GM12874 (cell line): ENCODE data around the gene GCK.

Source experiments
- TF ChIP-seq, protein P1 (sequence below): IDR thresholded peaks from 2 replicates; pipeline ENCODE4 v1.5.1; 2011; ENCODE audit warnings: low read depth, mild to moderate bottlenecking, control low read depth, low read length, moderate library complexity; ENCODE audit not compliant: insufficient read depth

GCK gene

DNA sequence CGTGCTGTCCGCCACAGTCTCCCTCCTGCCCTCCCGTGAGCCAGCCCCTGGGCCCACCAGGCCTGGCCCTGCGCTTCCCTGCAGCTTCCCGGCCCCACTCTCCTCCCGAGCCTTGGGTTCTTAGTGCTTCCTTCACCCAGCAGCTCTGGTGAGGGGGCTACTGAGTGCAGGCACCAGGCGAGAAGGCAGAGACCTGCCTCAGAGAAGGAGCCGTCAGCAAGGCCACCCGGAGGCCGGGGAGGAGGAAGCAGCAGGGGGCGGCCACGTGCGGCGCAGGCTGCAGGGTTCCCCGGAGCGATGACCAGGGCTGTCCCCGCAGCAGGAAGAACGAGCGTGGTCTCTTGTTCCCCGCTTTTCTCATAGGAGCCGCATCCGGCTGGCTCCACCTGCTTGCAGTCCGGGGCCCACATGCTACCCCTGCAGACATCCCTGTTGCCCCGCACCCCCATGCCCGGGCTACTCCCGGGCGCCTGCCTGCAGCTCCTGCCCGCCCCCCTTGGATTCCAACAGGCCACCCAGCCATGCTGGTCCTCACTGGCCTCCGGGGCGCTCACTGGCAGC lies 32.1 kb upstream of the GCK start:
- TF ChIP-seq, protein P1, sequence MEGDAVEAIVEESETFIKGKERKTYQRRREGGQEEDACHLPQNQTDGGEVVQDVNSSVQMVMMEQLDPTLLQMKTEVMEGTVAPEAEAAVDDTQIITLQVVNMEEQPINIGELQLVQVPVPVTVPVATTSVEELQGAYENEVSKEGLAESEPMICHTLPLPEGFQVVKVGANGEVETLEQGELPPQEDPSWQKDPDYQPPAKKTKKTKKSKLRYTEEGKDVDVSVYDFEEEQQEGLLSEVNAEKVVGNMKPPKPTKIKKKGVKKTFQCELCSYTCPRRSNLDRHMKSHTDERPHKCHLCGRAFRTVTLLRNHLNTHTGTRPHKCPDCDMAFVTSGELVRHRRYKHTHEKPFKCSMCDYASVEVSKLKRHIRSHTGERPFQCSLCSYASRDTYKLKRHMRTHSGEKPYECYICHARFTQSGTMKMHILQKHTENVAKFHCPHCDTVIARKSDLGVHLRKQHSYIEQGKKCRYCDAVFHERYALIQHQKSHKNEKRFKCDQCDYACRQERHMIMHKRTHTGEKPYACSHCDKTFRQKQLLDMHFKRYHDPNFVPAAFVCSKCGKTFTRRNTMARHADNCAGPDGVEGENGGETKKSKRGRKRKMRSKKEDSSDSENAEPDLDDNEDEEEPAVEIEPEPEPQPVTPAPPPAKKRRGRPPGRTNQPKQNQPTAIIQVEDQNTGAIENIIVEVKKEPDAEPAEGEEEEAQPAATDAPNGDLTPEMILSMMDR: no peak

DNA sequence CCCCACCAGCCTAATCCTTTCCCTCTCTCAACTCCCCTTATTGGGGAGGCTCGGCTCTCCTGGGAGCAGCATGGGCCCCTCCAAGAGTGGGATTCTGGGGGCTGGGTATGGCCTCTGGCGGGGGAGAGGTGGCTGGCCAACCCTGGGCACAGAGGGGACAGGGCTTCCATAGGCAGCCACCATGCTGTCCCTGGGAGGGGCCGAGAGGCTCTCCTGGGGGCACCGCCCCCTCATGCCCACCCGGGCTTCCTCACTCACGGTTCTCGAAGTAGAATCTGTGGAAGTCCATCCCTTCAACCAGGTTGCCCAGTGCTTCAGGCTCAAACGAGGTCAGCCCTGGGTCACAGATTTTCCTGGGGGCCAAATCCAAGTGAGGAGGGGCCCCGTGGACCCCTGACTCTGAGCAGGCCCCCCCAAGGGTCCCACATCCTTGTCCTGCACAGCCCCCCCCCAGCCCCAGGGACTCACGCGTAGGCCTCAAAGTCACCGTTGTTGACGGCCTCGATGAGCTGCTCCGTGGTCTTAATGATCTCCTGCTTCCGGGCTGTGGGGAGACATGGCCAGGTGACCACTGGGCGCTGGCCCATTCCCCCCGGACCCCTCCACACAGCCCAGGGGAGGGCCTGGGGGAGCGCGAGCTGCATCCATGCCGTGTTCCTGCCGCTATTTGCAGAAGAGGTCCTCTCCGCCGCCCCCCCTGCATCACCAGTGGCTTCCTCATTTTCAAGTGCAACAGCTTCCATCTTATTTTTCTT lies 31.3 kb upstream of the GCK start:
- TF ChIP-seq, protein P1: no peak

DNA sequence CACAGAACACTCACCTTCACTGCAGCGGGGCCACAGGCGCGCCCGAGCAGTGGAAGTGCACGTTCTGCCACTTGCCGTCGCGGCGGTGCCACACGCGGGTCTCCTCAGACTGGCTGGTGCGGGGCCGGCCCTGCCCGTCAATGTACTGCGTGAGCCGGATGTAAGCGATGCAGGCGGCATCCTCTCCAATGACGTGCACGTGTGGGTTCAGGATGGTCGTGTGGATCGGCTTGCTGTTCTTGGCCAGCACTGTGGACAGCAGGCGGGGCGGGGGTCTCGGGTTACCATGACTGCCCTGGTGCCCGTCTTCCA lies 30.8 kb upstream of the GCK start:
- TF ChIP-seq, protein P1: no peak

DNA sequence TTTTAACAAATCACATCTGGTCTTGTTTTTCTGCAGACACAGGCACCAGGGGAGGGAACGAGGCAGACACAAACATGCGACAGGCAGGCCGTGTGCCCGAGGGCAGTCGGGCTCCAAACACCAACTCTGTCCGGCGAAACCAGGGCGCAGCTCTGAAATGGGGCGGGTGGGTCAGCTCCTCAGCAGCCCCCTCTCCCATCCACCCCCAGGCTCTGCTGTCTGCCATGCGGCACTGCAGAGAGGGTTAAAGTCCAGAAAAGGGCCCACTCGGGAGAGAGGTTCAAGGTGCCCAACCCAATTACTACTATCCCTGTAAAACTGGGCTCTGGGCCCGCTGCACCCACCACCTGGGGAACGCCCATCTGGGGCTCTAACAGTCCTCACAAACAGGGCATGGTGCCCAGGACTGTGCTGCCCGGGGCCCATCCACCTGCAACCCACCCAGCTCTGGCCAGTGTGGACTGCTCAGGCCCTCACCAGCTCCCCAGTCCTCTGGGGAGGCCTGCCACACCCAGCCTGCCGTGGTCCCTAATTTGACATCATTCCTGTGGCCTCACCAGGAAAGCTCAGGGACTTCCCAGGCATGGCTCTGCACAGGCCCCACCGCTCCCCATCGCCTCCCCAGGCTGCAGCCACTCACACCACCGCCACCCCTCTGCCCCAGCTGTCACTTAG lies 30.3 kb upstream of the GCK start:
- TF ChIP-seq, protein P1: no peak

DNA sequence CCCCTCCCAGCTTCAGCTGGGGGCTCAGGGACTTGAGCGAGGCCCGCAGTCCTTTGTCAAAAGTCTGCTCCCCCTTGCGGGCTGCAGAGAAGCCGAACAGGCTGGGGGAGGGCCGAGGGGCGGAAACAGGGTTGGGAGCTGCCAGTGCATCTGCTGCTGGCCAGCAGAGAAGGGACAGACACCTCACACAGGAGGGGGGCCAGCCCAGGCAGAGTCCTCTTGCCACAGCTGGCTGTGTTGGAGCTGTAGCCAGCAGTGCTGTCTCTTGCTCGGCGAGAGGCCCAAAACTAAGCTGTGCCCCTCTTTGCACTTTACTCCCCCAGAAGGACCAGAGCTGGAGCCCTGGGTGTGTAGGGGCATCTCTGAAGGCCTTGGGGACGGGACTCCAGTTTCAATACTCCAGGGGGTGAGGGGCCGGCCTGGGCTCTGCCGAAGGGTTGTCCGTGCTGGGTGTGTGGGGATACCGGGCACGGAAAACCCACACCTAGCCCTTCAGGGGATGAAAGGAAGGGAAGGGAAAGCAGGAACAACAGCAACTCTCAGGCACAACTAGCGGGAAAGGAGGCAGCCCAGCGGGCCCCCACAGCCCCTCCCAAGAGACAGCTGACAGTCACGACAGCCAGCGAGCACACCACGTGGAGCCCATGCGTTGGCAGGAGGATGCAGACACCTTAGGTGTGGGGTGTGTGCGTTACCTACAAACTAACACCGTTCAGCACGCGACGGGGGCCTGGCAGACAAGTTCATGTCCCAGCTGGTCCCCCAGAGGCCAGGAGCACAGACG lies 29.4 kb upstream of the GCK start:
- TF ChIP-seq, protein P1: no peak

DNA sequence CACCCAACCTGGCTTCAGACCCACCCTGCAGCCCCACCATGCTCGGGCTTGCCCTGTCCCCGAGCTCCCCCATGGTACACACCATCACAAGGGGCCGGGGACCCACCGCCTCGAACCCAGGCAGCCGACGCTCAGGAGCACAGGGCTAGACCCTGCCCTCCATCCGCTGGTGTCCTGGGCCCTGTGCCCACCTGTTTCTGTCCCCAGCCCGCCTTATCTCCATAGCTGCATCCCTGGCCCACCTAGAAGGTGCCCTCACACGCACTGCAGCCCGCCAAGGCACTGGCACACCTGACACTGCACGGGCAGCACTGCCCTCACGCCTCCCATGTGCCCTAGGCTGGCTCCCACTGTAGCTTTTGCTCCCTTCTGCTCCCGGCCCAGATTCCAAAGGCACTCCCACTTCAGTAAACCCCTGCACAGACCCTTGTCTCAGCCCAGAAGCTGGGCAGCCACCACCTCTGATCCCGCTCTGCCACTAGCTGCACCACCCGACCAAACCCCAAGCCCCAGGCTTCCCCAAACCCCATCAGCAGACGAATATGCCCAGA lies 28.7 kb upstream of the GCK start:
- TF ChIP-seq, protein P1: no peak

DNA sequence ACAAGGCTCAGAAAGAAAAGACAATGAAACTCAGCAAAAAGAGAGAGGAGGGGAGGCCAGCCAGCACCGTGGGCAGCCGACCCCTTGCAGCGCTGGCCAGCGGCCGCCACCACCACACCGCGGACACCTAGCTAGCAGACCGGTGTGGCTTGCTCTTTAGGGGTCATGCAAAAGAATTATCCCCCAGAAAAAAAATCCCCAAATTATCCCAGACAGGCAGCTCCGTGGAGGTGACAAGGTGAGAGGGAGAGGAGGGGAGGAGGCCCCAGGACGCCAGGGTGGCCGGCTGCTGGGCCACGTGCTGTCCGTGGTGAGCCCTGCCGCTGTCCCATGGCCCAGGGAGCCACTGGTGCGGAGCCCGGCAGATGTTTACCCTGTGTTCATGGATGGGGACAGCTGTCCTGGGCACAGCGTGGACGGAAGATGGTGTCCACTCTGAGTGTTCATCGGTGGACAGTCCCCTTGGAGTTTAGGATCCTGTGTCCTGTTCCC lies 28.0 kb upstream of the GCK start:
- TF ChIP-seq, protein P1: no peak
